Calu3 (cell line): ENCODE results near the gene INTS13. TPM values are rescaled to one million over a fixed set of nuclear protein-coding genes. Genes with fewer than 3 reads are reported as not detected.

Experiments used
- BruUV-seq: library from RNA; stranded (reverse); fragments of 400-500 nt; replicated peaks from 2 replicates; lab custom pipeline; 2021; lab: Mats Ljungman, UMichigan
- CTCF ChIA-PET: fragments of 300-600 bp; sonication (Branson Sonifier 250); formaldehyde crosslinking; loops from one replicate; lab custom pipeline; 2022; ENCODE audit warnings: antibody characterized with exemption; lab: Charles Lee
- DNase-seq: peaks from one replicate; pipeline ENCODE4 v3.0.0; 2022
- H3K27ac Mint-ChIP-seq: one replicate; pipeline ENCODE4 v1.8.0; 2022; ENCODE audit warnings: mixed read lengths; ENCODE audit not compliant: unreplicated experiment
- H3K27me3 Mint-ChIP-seq: one replicate; pipeline ENCODE4 v1.8.0; 2022; ENCODE audit warnings: mixed read lengths; ENCODE audit not compliant: unreplicated experiment
- H3K36me3 Mint-ChIP-seq: one replicate; pipeline ENCODE4 v1.8.0; 2022; ENCODE audit warnings: mild to moderate bottlenecking, moderate library complexity, mixed read lengths; ENCODE audit not compliant: insufficient read depth, unreplicated experiment
- H3K4me1 Mint-ChIP-seq: one replicate; pipeline ENCODE4 v1.8.0; 2022; ENCODE audit warnings: mild to moderate bottlenecking, low read depth, mixed read lengths; ENCODE audit not compliant: unreplicated experiment
- H3K4me3 Mint-ChIP-seq: one replicate; pipeline ENCODE4 v1.8.0; 2022; ENCODE audit warnings: mild to moderate bottlenecking, low read depth, moderate library complexity, mixed read lengths; ENCODE audit not compliant: unreplicated experiment
- H3K9me3 Mint-ChIP-seq: one replicate; pipeline ENCODE4 v1.8.0; 2022; ENCODE audit warnings: low read depth, mixed read lengths; ENCODE audit not compliant: unreplicated experiment
- CTCF ChIP-seq: fragments of 200-600 bp; IDR thresholded peaks from one replicate; pipeline ENCODE4 v1.8.0; 2022; ENCODE audit warnings: antibody characterized with exemption; ENCODE audit not compliant: unreplicated experiment
- intact Hi-C: fragments of 100-400 bp; cut with micrococcal nuclease; formaldehyde crosslinking; loops from one replicate; pipeline ENCODE4 v1.10.0; 2022; ENCODE audit not compliant: unreplicated experiment
- total RNA-seq: library from RNA; stranded (reverse); gene quantifications from 2 replicates; pipeline ENCODE4 v1.2.3, GENCODE V29; 2022

Gene INTS13
- total RNA-seq, 1 experiment from 2014 or later, result 35.0 TPM

- no peak overlapping the region for H3K4me3 Mint-ChIP-seq
- CTCF ChIA-PET, result no interaction called here
- no TSS peak for BruUV-seq
- peaks cover 15% of the 10 kb centered on the region for H3K4me1 Mint-ChIP-seq
- H3K36me3 Mint-ChIP-seq, result no peaks in the 10 kb centered on the region
- TF ChIP-seq CTCF, result no peak
- peaks cover 17% of the 10 kb centered on the region for H3K27me3 Mint-ChIP-seq
- H3K27ac Mint-ChIP-seq, result no peak overlapping the region
- DNase-seq, result no peak
- H3K9me3 Mint-ChIP-seq, result no peaks in the 10 kb centered on the region
- intact Hi-C loops, result no loop called here
Observed at GRCh38 chr12:26874501-26875296, 63.1 kb downstream of the INTS13 start.

- BruUV-seq, result no TSS peak
- CTCF ChIA-PET, result no interaction called here
- peaks cover 15% of the 10 kb centered on the region for H3K4me1 Mint-ChIP-seq
- peaks cover 17% of the 10 kb centered on the region for H3K27me3 Mint-ChIP-seq
- DNase-seq, result no peak
- intact Hi-C loops, result no loop called here
- H3K4me3 Mint-ChIP-seq, result no peak overlapping the region
- TF ChIP-seq CTCF, result no peak
- no peaks in the 10 kb centered on the region for H3K9me3 Mint-ChIP-seq
- H3K36me3 Mint-ChIP-seq, result no peaks in the 10 kb centered on the region
- no peak overlapping the region for H3K27ac Mint-ChIP-seq
Observed at GRCh38 chr12:26872625-26873024, 65.2 kb downstream of the INTS13 start.

GRCh38 chr12:26871985-26872384 is 65.8 kb downstream of the INTS13 start:
- Mint-ChIP-seq H3K4me3 (no peak overlapping the region), H3K27ac (no peak overlapping the region), H3K27me3 (peaks cover 17% of the 10 kb centered on the region), H3K4me1 (peaks cover 15% of the 10 kb centered on the region), H3K36me3 (no peaks in the 10 kb centered on the region), H3K9me3 (no peaks in the 10 kb centered on the region)
- no peak for TF ChIP-seq CTCF
- no peak for DNase-seq
- BruUV-seq, result no TSS peak
- intact Hi-C loops, result no loop called here
- CTCF ChIA-PET, result no interaction called here

GRCh38 chr12:26870491-26871419 is 67.0 kb downstream of the INTS13 start:
- peak; percentile 27 for DNase-seq
- peak overlapping the region; percentile 17 for H3K4me3 Mint-ChIP-seq
- no peaks in the 10 kb centered on the region for H3K9me3 Mint-ChIP-seq

More at GRCh38 chr12:26870491-26871419, 67.0 kb downstream of the INTS13 start:
- no peak for TF ChIP-seq CTCF
- intact Hi-C loops, result no loop called here
- BruUV-seq, result no TSS peak
- Mint-ChIP-seq H3K27me3 (peaks cover 17% of the 10 kb centered on the region), H3K36me3 (no peaks in the 10 kb centered on the region), H3K4me1 (peaks cover 15% of the 10 kb centered on the region), H3K27ac (no peak overlapping the region)
- CTCF ChIA-PET, result interaction anchor here (0.6 to 0.7 kb wide), 2 partner anchors 146 to 306 kb away, joined by 3 to 5 read pairs; no protein-coding TSS in a partner anchor
